Caco-2 (cell line): ENCODE data around the gene UGT1A5. TPM values are rescaled to one million over a fixed set of nuclear protein-coding genes. Genes with fewer than 3 reads are reported as not detected.

Source experiments
- BruUV-seq: library from RNA; stranded (reverse); fragments of 400-500 nt; replicated peaks from 2 replicates; lab custom pipeline; 2021; lab: Mats Ljungman, UMichigan
- CTCF ChIA-PET: fragments of 300-600 bp; sonication (Branson Sonifier 250); formaldehyde crosslinking; loops from one replicate; lab custom pipeline; 2022; ENCODE audit warnings: antibody characterized with exemption; lab: Charles Lee
- POLR2A ChIA-PET: fragments of 300-600 bp; sonication (Branson Sonifier 250); formaldehyde crosslinking; loops from one replicate; lab custom pipeline; 2022; ENCODE audit warnings: antibody characterized with exemption; lab: Charles Lee
- DNase-seq, 2 experiments: peaks; one replicate each; pipeline versions ENCODE4 v3.0.0 to v3.0.0-alpha.2; 2020 to 2022
- H3K27me3 ChIP-seq: replicated peaks from 2 replicates; pipeline ENCODE4 v1.6.0; 2011; ENCODE audit warnings: low read length; ENCODE audit not compliant: control insufficient read depth, insufficient read depth
- H3K36me3 ChIP-seq: 2 replicates; pipeline ENCODE4 v1.5.1; 2011; ENCODE audit warnings: low read length; ENCODE audit not compliant: control insufficient read depth, insufficient read depth
- H3K4me1 ChIP-seq: fragments of 250-450 bp; sonication (Bioruptor Pico); 2 replicates; pipeline ENCODE4 v1.5.1; 2020; ENCODE audit warnings: mild to moderate bottlenecking
- H3K4me3 ChIP-seq: 2 replicates; pipeline ENCODE4 v1.5.1; 2011; ENCODE audit warnings: low read depth, mild to moderate bottlenecking, control low read depth, low read length
- H3K9me3 ChIP-seq: fragments of 250-450 bp; sonication (Bioruptor Pico); 2 replicates; pipeline ENCODE4 v1.5.1; 2020; ENCODE audit warnings: mild to moderate bottlenecking, moderate library complexity
- H3K27ac Mint-ChIP-seq: one replicate; pipeline ENCODE4 v1.8.0; 2022; ENCODE audit warnings: mixed read lengths; ENCODE audit not compliant: unreplicated experiment
- H3K27me3 Mint-ChIP-seq: one replicate; pipeline ENCODE4 v1.8.0; 2022; ENCODE audit warnings: mixed read lengths; ENCODE audit not compliant: insufficient read depth, unreplicated experiment
- H3K36me3 Mint-ChIP-seq: one replicate; pipeline ENCODE4 v1.8.0; 2022; ENCODE audit warnings: mild to moderate bottlenecking, mixed read lengths; ENCODE audit not compliant: insufficient read depth, unreplicated experiment
- H3K4me1 Mint-ChIP-seq: one replicate; pipeline ENCODE4 v1.8.0; 2022; ENCODE audit warnings: low read depth, mixed read lengths; ENCODE audit not compliant: unreplicated experiment
- H3K4me3 Mint-ChIP-seq: one replicate; pipeline ENCODE4 v1.8.0; 2022; ENCODE audit warnings: mild to moderate bottlenecking, moderate library complexity, mixed read lengths; ENCODE audit not compliant: unreplicated experiment
- H3K9me3 Mint-ChIP-seq: one replicate; pipeline ENCODE4 v1.8.0; 2022; ENCODE audit warnings: mixed read lengths; ENCODE audit not compliant: unreplicated experiment
- CTCF ChIP-seq, 2 experiments: fragments of 200-600 bp in 1 of 2; IDR thresholded peaks; 1 replicate in 1 of 2; 2 replicates in 1 of 2; pipeline versions ENCODE4 v1.5.1 to v1.8.0; 2011 to 2022; ENCODE audit warnings: antibody characterized with exemption in 1 of 2, control low read depth in 1 of 2, inconsistent platforms in 1 of 2, low read depth in 1 of 2, low read length in 1 of 2, mild to moderate bottlenecking in 1 of 2, moderate library complexity in 1 of 2; ENCODE audit not compliant: insufficient read depth in 1 of 2, severe bottlenecking in 1 of 2, unreplicated experiment in 1 of 2
- intact Hi-C: fragments of 100-400 bp; cut with micrococcal nuclease; formaldehyde crosslinking; loops from one replicate; pipeline ENCODE4 v1.10.0; 2022; ENCODE audit not compliant: unreplicated experiment
- total RNA-seq: library from RNA; stranded (reverse); gene quantifications from 2 replicates; pipeline ENCODE4 v1.2.3, GENCODE V29; 2022

Gene UGT1A5
- total RNA-seq, 1 experiment from 2014 or later = 1.2 TPM

GRCh38 chr2:233764264-233764663 lies 51.6 kb downstream of the UGT1A5 start:
- Mint-ChIP-seq H3K4me1 (peaks cover 9% of the 10 kb centered on the region), H3K36me3 (peaks cover 12% of the 10 kb centered on the region), H3K27ac (no peak overlapping the region), H3K9me3 (no peaks in the 10 kb centered on the region), H3K27me3 (no peaks in the 10 kb centered on the region), H3K4me3 (no peak overlapping the region)
- DNase-seq = no peak
- Histone ChIP-seq H3K27me3 (no peaks in the 10 kb centered on the region), H3K4me1 (no peaks in the 10 kb centered on the region), H3K9me3 (no peaks in the 10 kb centered on the region), H3K4me3 (no peak overlapping the region), H3K36me3 (no peaks in the 10 kb centered on the region)
- ChIA-PET POLR2A (no interaction called here), CTCF (no interaction called here)
- intact Hi-C loops = no loop called here
- TF ChIP-seq CTCF (IDR thresholded peaks at IDR 0.05; ENCODE audit: insufficient read depth in 1 of 2, low read depth in 1 of 2, low read length in 1 of 2, severe bottlenecking in 1 of 2, unreplicated experiment in 1 of 2) = no peak
- BruUV-seq = no TSS peak

GRCh38 chr2:233764761-233765160 lies 52.1 kb downstream of the UGT1A5 start:
- peaks cover 9% of the 10 kb centered on the region for H3K4me1 Mint-ChIP-seq
- ChIA-PET POLR2A (no interaction called here), CTCF (no interaction called here)
- Histone ChIP-seq H3K9me3 (no peaks in the 10 kb centered on the region), H3K4me3 (no peak overlapping the region), H3K4me1 (no peaks in the 10 kb centered on the region), H3K36me3 (no peaks in the 10 kb centered on the region), H3K27me3 (no peaks in the 10 kb centered on the region)
- H3K36me3 Mint-ChIP-seq = peaks cover 17% of the 10 kb centered on the region
- DNase-seq = no peak
- no peak overlapping the region for H3K27ac Mint-ChIP-seq
- no peak overlapping the region for H3K4me3 Mint-ChIP-seq
- BruUV-seq = no TSS peak
- intact Hi-C loops = no loop called here
- H3K9me3 Mint-ChIP-seq = no peaks in the 10 kb centered on the region
- H3K27me3 Mint-ChIP-seq = no peaks in the 10 kb centered on the region
- no peak for TF ChIP-seq CTCF (IDR thresholded peaks at IDR 0.05; ENCODE audit: insufficient read depth in 1 of 2, low read depth in 1 of 2, low read length in 1 of 2, severe bottlenecking in 1 of 2, unreplicated experiment in 1 of 2)

GRCh38 chr2:233766416-233766815 lies 53.7 kb downstream of the UGT1A5 start:
- no peaks in the 10 kb centered on the region for H3K9me3 Mint-ChIP-seq
- H3K9me3 ChIP-seq = no peaks in the 10 kb centered on the region
- no peak for DNase-seq
- peaks cover 23% of the 10 kb centered on the region for H3K36me3 Mint-ChIP-seq
- H3K36me3 ChIP-seq = no peaks in the 10 kb centered on the region
- no TSS peak for BruUV-seq
- intact Hi-C loops = no loop called here
- H3K4me1 Mint-ChIP-seq = peaks cover 9% of the 10 kb centered on the region
- no peak overlapping the region for H3K4me3 ChIP-seq
- TF ChIP-seq CTCF (IDR thresholded peaks at IDR 0.05; ENCODE audit: insufficient read depth in 1 of 2, low read depth in 1 of 2, low read length in 1 of 2, severe bottlenecking in 1 of 2, unreplicated experiment in 1 of 2) = no peak
- H3K27me3 Mint-ChIP-seq = no peaks in the 10 kb centered on the region
- H3K27me3 ChIP-seq = no peaks in the 10 kb centered on the region
- H3K4me3 Mint-ChIP-seq = no peak overlapping the region
- ChIA-PET CTCF (no interaction called here), POLR2A (no interaction called here)
- no peak overlapping the region for H3K27ac Mint-ChIP-seq
- H3K4me1 ChIP-seq = no peaks in the 10 kb centered on the region
